HEK293 (cell line): Measurements from ENCODE around the gene PDE2A.

Experiments used
- CTCF ChIA-PET: fragments of 350-600 bp; formaldehyde crosslinking; extraction: SDS; loops from one replicate; lab custom pipeline; 2021; ENCODE audit warnings: antibody characterized with exemption; lab: Yijun Ruan, JAX
- POLR2A ChIA-PET: fragments of 300-600 bp; formaldehyde crosslinking; extraction: SDS; loops from one replicate; lab custom pipeline; 2020; ENCODE audit warnings: antibody characterized with exemption, inconsistent platforms; lab: Yijun Ruan, JAX
- H3K27ac ChIP-seq: fragments of 200-500 bp; sonication (Bioruptor generic); 2 replicates; pipeline ENCODE4 v1.5.1; 2014; ENCODE audit warnings: low read depth, low read length, control low read depth, inconsistent platforms; ENCODE audit errors: extremely low read depth
- H3K36me3 ChIP-seq, 2 experiments: fragments of 200-500 bp in 1 of 2; sonication (Bioruptor generic) in 1 of 2; 1 replicate in 1 of 2; 2 replicates in 1 of 2; pipeline ENCODE4 v1.5.1; 2014 to 2017; ENCODE audit warnings: inconsistent platforms in 2 of 2, low read length in 2 of 2; ENCODE audit not compliant: control insufficient read depth in 2 of 2, insufficient read depth in 1 of 2
- H3K4me1 ChIP-seq: fragments of 200-500 bp; sonication (Bioruptor generic); 2 replicates; pipeline ENCODE4 v1.5.1; 2014; ENCODE audit warnings: mild to moderate bottlenecking, low read length, inconsistent platforms; ENCODE audit not compliant: control insufficient read depth, insufficient read depth
- H3K4me3 ChIP-seq: 2 replicates; pipeline ENCODE4 v1.5.1; 2011; ENCODE audit warnings: low read depth, mild to moderate bottlenecking, control low read depth, low read length, moderate library complexity
- H3K9me3 ChIP-seq: fragments of 200-500 bp; sonication (Bioruptor generic); 2 replicates; pipeline ENCODE4 v1.5.1; 2014; ENCODE audit warnings: low read depth, low read length, inconsistent platforms; ENCODE audit not compliant: control insufficient read depth, insufficient read depth
- OVOL3 ChIP-seq: fragments of 450-650 bp; formaldehyde crosslinking; IDR thresholded peaks from 2 replicates; pipeline ENCODE4 v1.5.1; 2016; ENCODE audit warnings: missing biosample characterization, missing genetic modification characterization
- WT1 ChIP-seq: fragments of 450-650 bp; formaldehyde crosslinking; IDR thresholded peaks from 2 replicates; pipeline ENCODE4 v1.5.1; 2016; ENCODE audit warnings: missing biosample characterization, missing genetic modification characterization
- ZNF133 ChIP-seq: fragments of 450-650 bp; formaldehyde crosslinking; IDR thresholded peaks from 2 replicates; pipeline ENCODE4 v1.5.1; 2016; ENCODE audit warnings: missing biosample characterization, missing genetic modification characterization
- ZNF138 ChIP-seq: fragments of 450-650 bp; formaldehyde crosslinking; IDR thresholded peaks from 2 replicates; pipeline ENCODE4 v1.5.1; 2016; ENCODE audit warnings: missing biosample characterization, missing genetic modification characterization, borderline replicate concordance
- ZNF23 ChIP-seq: fragments of 450-650 bp; formaldehyde crosslinking; IDR thresholded peaks from 2 replicates; pipeline ENCODE4 v1.5.1; 2016; ENCODE audit warnings: missing biosample characterization, missing genetic modification characterization, borderline replicate concordance
- ZNF311 ChIP-seq: fragments of 450-650 bp; formaldehyde crosslinking; IDR thresholded peaks from 2 replicates; pipeline ENCODE4 v1.5.1; 2017; ENCODE audit warnings: missing biosample characterization, missing genetic modification characterization, borderline replicate concordance
- ZNF335 ChIP-seq: fragments of 450-650 bp; formaldehyde crosslinking; conservative IDR thresholded peaks from 2 replicates; pipeline ENCODE4 v1.5.1; 2016; ENCODE audit warnings: missing biosample characterization, missing genetic modification characterization
- ZNF391 ChIP-seq: fragments of 450-650 bp; formaldehyde crosslinking; IDR thresholded peaks from 2 replicates; pipeline ENCODE4 v1.5.1; 2016; ENCODE audit warnings: low read depth, missing biosample characterization, missing genetic modification characterization, borderline replicate concordance
- ZNF404 ChIP-seq: fragments of 450-650 bp; formaldehyde crosslinking; IDR thresholded peaks from 2 replicates; pipeline ENCODE4 v1.5.1; 2017; ENCODE audit warnings: missing biosample characterization, missing genetic modification characterization
- ZNF76 ChIP-seq: fragments of 450-650 bp; formaldehyde crosslinking; IDR thresholded peaks from 2 replicates; pipeline ENCODE4; 2016; ENCODE audit warnings: low read depth, missing biosample characterization, missing genetic modification characterization, borderline replicate concordance
- TF ChIP-seq, protein P1 (sequence below): fragments of 450-650 bp; formaldehyde crosslinking; IDR thresholded peaks from 2 replicates; pipeline ENCODE4 v1.5.1; 2016; ENCODE audit warnings: missing biosample characterization, missing genetic modification characterization
- TF ChIP-seq, protein P2 (sequence below): fragments of 450-650 bp; formaldehyde crosslinking; IDR thresholded peaks from 2 replicates; pipeline ENCODE4 v1.5.1; 2016; ENCODE audit warnings: missing biosample characterization, missing genetic modification characterization, borderline replicate concordance
- TF ChIP-seq, protein P3 (sequence below): fragments of 450-650 bp; formaldehyde crosslinking; IDR thresholded peaks from 2 replicates; pipeline ENCODE4 v1.5.1; 2016; ENCODE audit warnings: missing biosample characterization, missing genetic modification characterization
- TF ChIP-seq, protein P4 (sequence below): IDR thresholded peaks from 2 replicates; pipeline ENCODE4 v1.6.1; 2011; ENCODE audit warnings: mild to moderate bottlenecking, low read depth, low read length, borderline replicate concordance
- TF ChIP-seq, protein P5 (sequence below): fragments of 450-650 bp; formaldehyde crosslinking; optimal IDR thresholded peaks from 2 replicates; pipeline ENCODE3; 2016; ENCODE audit warnings: missing biosample characterization, mild to moderate bottlenecking, missing genetic modification characterization
- TF ChIP-seq, protein P6 (sequence below): fragments of 450-650 bp; formaldehyde crosslinking; conservative IDR thresholded peaks from 2 replicates; pipeline ENCODE4 v1.5.1; 2016; ENCODE audit warnings: low read depth, missing biosample characterization, missing genetic modification characterization

Gene PDE2A

DNA sequence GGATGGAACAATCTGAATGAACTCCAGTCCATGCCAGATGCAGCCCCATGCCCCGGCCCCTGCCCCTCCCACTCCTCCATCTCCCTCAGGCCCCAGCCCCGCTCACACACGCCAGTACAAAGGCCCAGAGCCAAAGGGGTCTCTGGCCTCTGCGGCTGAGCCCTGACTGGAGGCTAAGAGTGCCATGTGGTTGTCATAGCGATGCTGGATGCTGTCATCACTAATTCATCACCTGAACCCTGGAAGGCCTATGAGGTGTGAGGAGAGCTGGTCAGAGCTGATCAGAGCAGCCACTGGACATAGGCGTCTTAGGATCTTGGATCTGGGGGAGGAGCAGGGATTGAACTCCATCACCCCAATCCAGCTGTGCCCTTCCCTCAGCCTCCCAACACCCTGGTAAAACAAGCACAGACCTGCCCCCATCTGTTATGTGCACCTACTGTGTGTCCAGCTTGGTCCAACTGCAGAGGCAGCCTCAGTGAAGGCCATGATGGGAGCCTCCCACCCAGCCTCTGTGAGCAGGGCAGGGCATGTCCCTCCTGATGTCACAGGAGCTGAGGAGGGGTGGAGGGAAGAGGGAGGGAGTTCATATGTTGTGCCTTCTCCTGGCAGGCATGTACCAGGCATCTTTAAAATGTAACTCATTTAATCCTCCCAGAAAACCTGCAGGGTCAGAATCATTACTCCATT, 16.7 kb downstream of the PDE2A start (continued):
- TF ChIP-seq, protein P1, sequence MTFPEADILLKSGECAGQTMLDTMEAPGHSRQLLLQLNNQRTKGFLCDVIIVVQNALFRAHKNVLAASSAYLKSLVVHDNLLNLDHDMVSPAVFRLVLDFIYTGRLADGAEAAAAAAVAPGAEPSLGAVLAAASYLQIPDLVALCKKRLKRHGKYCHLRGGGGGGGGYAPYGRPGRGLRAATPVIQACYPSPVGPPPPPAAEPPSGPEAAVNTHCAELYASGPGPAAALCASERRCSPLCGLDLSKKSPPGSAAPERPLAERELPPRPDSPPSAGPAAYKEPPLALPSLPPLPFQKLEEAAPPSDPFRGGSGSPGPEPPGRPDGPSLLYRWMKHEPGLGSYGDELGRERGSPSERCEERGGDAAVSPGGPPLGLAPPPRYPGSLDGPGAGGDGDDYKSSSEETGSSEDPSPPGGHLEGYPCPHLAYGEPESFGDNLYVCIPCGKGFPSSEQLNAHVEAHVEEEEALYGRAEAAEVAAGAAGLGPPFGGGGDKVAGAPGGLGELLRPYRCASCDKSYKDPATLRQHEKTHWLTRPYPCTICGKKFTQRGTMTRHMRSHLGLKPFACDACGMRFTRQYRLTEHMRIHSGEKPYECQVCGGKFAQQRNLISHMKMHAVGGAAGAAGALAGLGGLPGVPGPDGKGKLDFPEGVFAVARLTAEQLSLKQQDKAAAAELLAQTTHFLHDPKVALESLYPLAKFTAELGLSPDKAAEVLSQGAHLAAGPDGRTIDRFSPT: no peak
- no peak for TF ChIP-seq WT1 (tag by site-specific recombination)
- TF ChIP-seq, protein P2, sequence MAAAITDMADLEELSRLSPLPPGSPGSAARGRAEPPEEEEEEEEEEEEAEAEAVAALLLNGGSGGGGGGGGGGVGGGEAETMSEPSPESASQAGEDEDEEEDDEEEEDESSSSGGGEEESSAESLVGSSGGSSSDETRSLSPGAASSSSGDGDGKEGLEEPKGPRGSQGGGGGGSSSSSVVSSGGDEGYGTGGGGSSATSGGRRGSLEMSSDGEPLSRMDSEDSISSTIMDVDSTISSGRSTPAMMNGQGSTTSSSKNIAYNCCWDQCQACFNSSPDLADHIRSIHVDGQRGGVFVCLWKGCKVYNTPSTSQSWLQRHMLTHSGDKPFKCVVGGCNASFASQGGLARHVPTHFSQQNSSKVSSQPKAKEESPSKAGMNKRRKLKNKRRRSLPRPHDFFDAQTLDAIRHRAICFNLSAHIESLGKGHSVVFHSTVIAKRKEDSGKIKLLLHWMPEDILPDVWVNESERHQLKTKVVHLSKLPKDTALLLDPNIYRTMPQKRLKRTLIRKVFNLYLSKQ (tag by site-specific recombination): no peak
- TF ChIP-seq ZNF76: no peak
- TF ChIP-seq ZNF335 (tag by site-specific recombination): no peak
- TF ChIP-seq, protein P3, sequence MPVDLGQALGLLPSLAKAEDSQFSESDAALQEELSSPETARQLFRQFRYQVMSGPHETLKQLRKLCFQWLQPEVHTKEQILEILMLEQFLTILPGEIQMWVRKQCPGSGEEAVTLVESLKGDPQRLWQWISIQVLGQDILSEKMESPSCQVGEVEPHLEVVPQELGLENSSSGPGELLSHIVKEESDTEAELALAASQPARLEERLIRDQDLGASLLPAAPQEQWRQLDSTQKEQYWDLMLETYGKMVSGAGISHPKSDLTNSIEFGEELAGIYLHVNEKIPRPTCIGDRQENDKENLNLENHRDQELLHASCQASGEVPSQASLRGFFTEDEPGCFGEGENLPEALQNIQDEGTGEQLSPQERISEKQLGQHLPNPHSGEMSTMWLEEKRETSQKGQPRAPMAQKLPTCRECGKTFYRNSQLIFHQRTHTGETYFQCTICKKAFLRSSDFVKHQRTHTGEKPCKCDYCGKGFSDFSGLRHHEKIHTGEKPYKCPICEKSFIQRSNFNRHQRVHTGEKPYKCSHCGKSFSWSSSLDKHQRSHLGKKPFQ: no peak
- no peak for TF ChIP-seq ZNF311 (tag by site-specific recombination)
- no peak for TF ChIP-seq ZNF23 (tag by site-specific recombination)

DNA sequence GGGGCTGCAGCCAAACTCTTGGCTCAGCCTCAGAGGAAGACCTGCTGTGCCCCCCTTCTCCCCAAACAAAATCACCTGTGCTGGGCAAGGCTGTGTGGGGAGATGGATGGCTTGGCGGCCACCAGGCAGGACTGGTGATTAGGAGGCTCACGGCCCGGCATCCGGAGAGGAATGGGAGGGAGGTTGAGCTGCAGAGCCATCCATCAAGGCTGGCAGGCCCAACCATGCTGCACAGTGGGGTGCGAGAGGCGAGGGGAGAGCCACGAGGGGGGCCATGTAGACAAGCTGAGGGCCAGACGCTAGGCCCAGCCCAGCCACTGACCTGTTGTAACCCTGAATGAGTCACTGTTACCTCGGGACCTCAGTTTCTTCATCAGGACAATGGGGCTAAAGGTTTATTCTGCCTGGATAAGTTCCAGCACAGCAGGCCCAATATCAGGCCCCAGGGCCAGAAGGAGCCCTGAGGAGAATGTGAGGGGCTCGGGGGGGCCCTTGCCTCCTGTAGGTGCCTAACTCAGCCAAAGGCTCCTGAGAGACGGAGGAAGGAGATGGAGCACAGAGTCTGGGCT, 18.2 kb downstream of the PDE2A start:
- Histone ChIP-seq H3K4me1 (no peaks in the 10 kb centered on the region), H3K9me3 (no peaks in the 10 kb centered on the region)
- POLR2A ChIA-PET: no interaction called here
- TF ChIP-seq, protein P4, sequence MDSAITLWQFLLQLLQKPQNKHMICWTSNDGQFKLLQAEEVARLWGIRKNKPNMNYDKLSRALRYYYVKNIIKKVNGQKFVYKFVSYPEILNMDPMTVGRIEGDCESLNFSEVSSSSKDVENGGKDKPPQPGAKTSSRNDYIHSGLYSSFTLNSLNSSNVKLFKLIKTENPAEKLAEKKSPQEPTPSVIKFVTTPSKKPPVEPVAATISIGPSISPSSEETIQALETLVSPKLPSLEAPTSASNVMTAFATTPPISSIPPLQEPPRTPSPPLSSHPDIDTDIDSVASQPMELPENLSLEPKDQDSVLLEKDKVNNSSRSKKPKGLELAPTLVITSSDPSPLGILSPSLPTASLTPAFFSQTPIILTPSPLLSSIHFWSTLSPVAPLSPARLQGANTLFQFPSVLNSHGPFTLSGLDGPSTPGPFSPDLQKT: no peak
- TF ChIP-seq OVOL3 (tag by site-specific recombination) (no peak), ZNF391 (tag by site-specific recombination) (no peak), ZNF404 (tag by site-specific recombination) (no peak), ZNF133 (tag by site-specific recombination) (no peak), ZNF138 (tag by site-specific recombination) (no peak)
- TF ChIP-seq, protein P5, sequence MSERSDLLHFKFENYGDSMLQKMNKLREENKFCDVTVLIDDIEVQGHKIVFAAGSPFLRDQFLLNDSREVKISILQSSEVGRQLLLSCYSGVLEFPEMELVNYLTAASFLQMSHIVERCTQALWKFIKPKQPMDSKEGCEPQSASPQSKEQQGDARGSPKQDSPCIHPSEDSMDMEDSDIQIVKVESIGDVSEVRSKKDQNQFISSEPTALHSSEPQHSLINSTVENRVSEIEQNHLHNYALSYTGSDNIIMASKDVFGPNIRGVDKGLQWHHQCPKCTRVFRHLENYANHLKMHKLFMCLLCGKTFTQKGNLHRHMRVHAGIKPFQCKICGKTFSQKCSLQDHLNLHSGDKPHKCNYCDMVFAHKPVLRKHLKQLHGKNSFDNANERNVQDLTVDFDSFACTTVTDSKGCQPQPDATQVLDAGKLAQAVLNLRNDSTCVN (tag by site-specific recombination): no peak
- TF ChIP-seq, protein P6, sequence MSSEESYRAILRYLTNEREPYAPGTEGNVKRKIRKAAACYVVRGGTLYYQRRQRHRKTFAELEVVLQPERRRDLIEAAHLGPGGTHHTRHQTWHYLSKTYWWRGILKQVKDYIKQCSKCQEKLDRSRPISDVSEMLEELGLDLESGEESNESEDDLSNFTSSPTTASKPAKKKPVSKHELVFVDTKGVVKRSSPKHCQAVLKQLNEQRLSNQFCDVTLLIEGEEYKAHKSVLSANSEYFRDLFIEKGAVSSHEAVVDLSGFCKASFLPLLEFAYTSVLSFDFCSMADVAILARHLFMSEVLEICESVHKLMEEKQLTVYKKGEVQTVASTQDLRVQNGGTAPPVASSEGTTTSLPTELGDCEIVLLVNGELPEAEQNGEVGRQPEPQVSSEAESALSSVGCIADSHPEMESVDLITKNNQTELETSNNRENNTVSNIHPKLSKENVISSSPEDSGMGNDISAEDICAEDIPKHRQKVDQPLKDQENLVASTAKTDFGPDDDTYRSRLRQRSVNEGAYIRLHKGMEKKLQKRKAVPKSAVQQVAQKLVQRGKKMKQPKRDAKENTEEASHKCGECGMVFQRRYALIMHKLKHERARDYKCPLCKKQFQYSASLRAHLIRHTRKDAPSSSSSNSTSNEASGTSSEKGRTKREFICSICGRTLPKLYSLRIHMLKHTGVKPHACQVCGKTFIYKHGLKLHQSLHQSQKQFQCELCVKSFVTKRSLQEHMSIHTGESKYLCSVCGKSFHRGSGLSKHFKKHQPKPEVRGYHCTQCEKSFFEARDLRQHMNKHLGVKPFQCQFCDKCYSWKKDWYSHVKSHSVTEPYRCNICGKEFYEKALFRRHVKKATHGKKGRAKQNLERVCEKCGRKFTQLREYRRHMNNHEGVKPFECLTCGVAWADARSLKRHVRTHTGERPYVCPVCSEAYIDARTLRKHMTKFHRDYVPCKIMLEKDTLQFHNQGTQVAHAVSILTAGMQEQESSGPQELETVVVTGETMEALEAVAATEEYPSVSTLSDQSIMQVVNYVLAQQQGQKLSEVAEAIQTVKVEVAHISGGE (tag by site-specific recombination): no peak
- TF ChIP-seq, all 188 proteins: peak for 0
- no peaks in the 10 kb centered on the region for H3K36me3 ChIP-seq
- no peak overlapping the region for H3K27ac ChIP-seq
- CTCF ChIA-PET: interaction anchor here (0.6 to 1.8 kb wide), 5 partner anchors 13 to 184 kb away, joined by 3 to 7 read pairs (median 3); no protein-coding TSS in a partner anchor
- no peak overlapping the region for H3K4me3 ChIP-seq
